Astrocyte (in vitro differentiated cells and primary cell): ENCODE results near the gene NPR1. TPM values are rescaled to one million over a fixed set of nuclear protein-coding genes. Genes with fewer than 3 reads are reported as not detected.

ENCODE experiments used
- DNase-seq: peaks from one replicate; pipeline ENCODE4 v3.0.0-alpha.2; 2010; ENCODE audit warnings: low read depth
- FAIRE-seq: peaks from 2 replicates; lab custom pipeline; 2011; peaks lifted over from hg19 to GRCh38; lab: Jason Lieb, UNC
- H2AFZ ChIP-seq: 2 replicates; pipeline ENCODE4 v1.6.0; 2012; ENCODE audit warnings: low read depth, low read length, inconsistent platforms
- H3K27ac ChIP-seq: 2 replicates; pipeline ENCODE4 v1.5.1; 2011; ENCODE audit warnings: low read depth, low read length, inconsistent platforms
- H3K27me3 ChIP-seq: 2 replicates; pipeline ENCODE4 v1.6.0; 2011; ENCODE audit warnings: low read length, inconsistent platforms; ENCODE audit not compliant: insufficient read depth
- H3K36me3 ChIP-seq: 2 replicates; pipeline ENCODE4 v1.5.1; 2011; ENCODE audit warnings: low read length, inconsistent platforms; ENCODE audit not compliant: insufficient read depth
- H3K4me1 ChIP-seq: 2 replicates; pipeline ENCODE4 v1.5.1; 2011; ENCODE audit warnings: low read length, inconsistent platforms; ENCODE audit not compliant: insufficient read depth
- H3K4me2 ChIP-seq: 2 replicates; pipeline ENCODE4 v1.6.0; 2012; ENCODE audit warnings: low read length, inconsistent platforms
- H3K4me3 ChIP-seq: 2 replicates; pipeline ENCODE4 v1.5.1; 2011; ENCODE audit warnings: low read depth, mild to moderate bottlenecking, low read length, inconsistent platforms; ENCODE audit not compliant: insufficient read depth
- H3K79me2 ChIP-seq: 2 replicates; pipeline ENCODE4 v1.6.0; 2012; ENCODE audit warnings: mild to moderate bottlenecking, low read length, inconsistent platforms; ENCODE audit not compliant: insufficient read depth
- H3K9ac ChIP-seq: 2 replicates; pipeline ENCODE4 v1.6.0; 2012; ENCODE audit warnings: mild to moderate bottlenecking, low read length, inconsistent platforms
- H3K9me3 ChIP-seq: 2 replicates; pipeline ENCODE4 v1.5.1; 2012; ENCODE audit warnings: low read depth, mild to moderate bottlenecking, low read length, inconsistent platforms; ENCODE audit not compliant: insufficient read depth
- H4K20me1 ChIP-seq: 2 replicates; pipeline ENCODE4 v1.6.0; 2012; ENCODE audit warnings: low read length, inconsistent platforms; ENCODE audit not compliant: insufficient read depth
- H3K27ac Mint-ChIP-seq: one replicate; pipeline ENCODE4 v1.8.0; 2021; ENCODE audit warnings: mild to moderate bottlenecking, mixed read lengths; ENCODE audit not compliant: unreplicated experiment
- H3K27me3 Mint-ChIP-seq: one replicate; pipeline ENCODE4 v1.8.0; 2021; ENCODE audit warnings: low read depth, mixed read lengths; ENCODE audit not compliant: unreplicated experiment
- H3K36me3 Mint-ChIP-seq: one replicate; pipeline ENCODE4 v1.8.0; 2021; ENCODE audit warnings: low read depth, mixed read lengths; ENCODE audit not compliant: unreplicated experiment
- H3K4me1 Mint-ChIP-seq: one replicate; pipeline ENCODE4 v1.8.0; 2021; ENCODE audit warnings: low read depth, mixed read lengths; ENCODE audit not compliant: unreplicated experiment
- H3K4me3 Mint-ChIP-seq: one replicate; pipeline ENCODE4 v1.8.0; 2021; ENCODE audit warnings: mild to moderate bottlenecking, moderate library complexity, mixed read lengths; ENCODE audit not compliant: unreplicated experiment
- H3K9me3 Mint-ChIP-seq: one replicate; pipeline ENCODE4 v1.8.0; 2021; ENCODE audit warnings: mild to moderate bottlenecking, mixed read lengths; ENCODE audit not compliant: unreplicated experiment
- EZH2 ChIP-seq: IDR thresholded peaks from 2 replicates; pipeline ENCODE4 v1.6.1; 2012; ENCODE audit warnings: mild to moderate bottlenecking, low read length, inconsistent platforms; ENCODE audit not compliant: insufficient read depth
- total RNA-seq: library from RNA; stranded (reverse); gene quantifications from 2 replicates; pipeline ENCODE4 v1.2.1, GENCODE V29; 2021
- TF ChIP-seq, protein P1 (sequence below): IDR thresholded peaks from 2 replicates; pipeline ENCODE4 v1.5.1; 2011; ENCODE audit warnings: low read depth, mild to moderate bottlenecking, inconsistent platforms, low read length, moderate library complexity; ENCODE audit not compliant: insufficient read depth

NPR1 gene
- total RNA-seq, 1 donor from 2014 or later: 0.11 TPM

DNA sequence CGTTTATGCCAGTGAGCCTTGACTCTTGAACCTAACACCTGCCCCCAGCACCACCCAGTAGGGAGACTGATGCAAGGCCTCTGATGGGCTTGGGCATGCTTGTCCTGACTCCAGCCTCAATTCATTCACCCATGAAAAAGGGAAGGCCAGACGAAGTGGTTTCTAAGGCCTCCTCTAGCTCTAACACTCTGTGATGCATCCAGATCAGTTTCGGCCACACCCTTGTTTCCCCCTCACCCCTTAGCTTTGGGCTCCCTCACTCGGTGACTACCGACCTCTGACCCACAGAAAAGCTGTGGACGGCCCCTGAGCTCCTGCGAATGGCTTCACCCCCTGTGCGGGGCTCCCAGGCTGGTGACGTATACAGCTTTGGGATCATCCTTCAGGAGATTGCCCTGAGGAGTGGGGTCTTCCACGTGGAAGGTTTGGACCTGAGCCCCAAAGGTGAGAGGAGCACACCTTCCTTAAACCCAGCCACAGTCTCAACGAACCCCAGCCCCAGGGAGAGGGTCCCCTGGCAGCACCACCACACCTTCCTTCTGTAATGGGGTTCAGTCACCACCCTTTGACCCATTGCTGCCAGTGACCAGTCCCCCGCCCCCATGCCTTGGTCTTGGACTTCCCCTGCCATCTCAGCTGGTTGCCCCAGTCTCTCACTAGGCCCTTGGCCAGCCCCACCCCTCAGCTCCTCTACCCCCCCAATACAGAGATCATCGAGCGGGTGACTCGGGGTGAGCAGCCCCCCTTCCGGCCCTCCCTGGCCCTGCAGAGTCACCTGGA lies 9.0 kb downstream of the NPR1 start:
- H3K36me3 ChIP-seq: no peaks in the 10 kb centered on the region
- Mint-ChIP-seq H3K4me3 (no peak overlapping the region), H3K27ac (no peak overlapping the region), H3K4me1 (peaks cover 11% of the 10 kb centered on the region), H3K9me3 (peaks cover 2% of the 10 kb centered on the region), H3K27me3 (peaks cover 28% of the 10 kb centered on the region), H3K36me3 (no peaks in the 10 kb centered on the region)
- FAIRE-seq: no peak
- no peak overlapping the region for H3K9ac ChIP-seq
- no peak overlapping the region for H3K4me3 ChIP-seq
- no peaks in the 10 kb centered on the region for H3K4me1 ChIP-seq
- H2AFZ ChIP-seq: no peak overlapping the region
- peaks cover 9% of the 10 kb centered on the region for H3K27me3 ChIP-seq
- H3K4me2 ChIP-seq: no peak overlapping the region
- no peaks in the 10 kb centered on the region for H3K79me2 ChIP-seq
- no peak overlapping the region for H3K27ac ChIP-seq
- TF ChIP-seq, protein P1, sequence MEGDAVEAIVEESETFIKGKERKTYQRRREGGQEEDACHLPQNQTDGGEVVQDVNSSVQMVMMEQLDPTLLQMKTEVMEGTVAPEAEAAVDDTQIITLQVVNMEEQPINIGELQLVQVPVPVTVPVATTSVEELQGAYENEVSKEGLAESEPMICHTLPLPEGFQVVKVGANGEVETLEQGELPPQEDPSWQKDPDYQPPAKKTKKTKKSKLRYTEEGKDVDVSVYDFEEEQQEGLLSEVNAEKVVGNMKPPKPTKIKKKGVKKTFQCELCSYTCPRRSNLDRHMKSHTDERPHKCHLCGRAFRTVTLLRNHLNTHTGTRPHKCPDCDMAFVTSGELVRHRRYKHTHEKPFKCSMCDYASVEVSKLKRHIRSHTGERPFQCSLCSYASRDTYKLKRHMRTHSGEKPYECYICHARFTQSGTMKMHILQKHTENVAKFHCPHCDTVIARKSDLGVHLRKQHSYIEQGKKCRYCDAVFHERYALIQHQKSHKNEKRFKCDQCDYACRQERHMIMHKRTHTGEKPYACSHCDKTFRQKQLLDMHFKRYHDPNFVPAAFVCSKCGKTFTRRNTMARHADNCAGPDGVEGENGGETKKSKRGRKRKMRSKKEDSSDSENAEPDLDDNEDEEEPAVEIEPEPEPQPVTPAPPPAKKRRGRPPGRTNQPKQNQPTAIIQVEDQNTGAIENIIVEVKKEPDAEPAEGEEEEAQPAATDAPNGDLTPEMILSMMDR: no peak
- no peak for TF ChIP-seq EZH2
- DNase-seq: no peak
- no peaks in the 10 kb centered on the region for H4K20me1 ChIP-seq
- no peaks in the 10 kb centered on the region for H3K9me3 ChIP-seq

DNA sequence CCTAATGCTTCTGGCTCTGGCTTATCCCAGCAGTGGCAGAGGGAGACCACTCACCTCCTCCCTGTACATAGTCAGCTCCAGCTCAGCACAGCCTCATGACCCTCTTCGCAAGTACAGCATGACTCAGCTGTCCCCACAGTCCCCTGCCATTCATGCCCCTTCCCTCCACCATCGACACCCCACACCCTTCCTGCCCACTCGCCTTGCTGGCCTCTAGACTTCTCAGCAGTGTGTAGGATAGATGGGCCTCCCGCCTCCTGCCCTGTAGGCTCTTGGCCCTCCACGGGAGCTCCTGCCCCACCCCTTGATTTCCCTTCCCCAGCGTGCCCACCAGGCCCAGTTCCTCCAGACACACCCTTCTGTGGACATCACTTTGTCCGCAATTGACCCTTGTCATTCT lies 9.8 kb downstream of the NPR1 start:
- H3K79me2 ChIP-seq: no peaks in the 10 kb centered on the region
- H3K4me2 ChIP-seq: no peak overlapping the region
- DNase-seq (no peak), FAIRE-seq (no peak)
- H3K4me1 Mint-ChIP-seq: peaks cover 11% of the 10 kb centered on the region
- peaks cover 2% of the 10 kb centered on the region for H3K9me3 Mint-ChIP-seq
- H3K4me3 ChIP-seq: no peak overlapping the region
- H3K27me3 Mint-ChIP-seq: peaks cover 26% of the 10 kb centered on the region
- TF ChIP-seq EZH2: no peak
- TF ChIP-seq, protein P1: no peak
- H3K4me3 Mint-ChIP-seq: peak overlapping the region; percentile 11
- H3K27me3 ChIP-seq: peaks cover 6% of the 10 kb centered on the region
- no peaks in the 10 kb centered on the region for H3K36me3 ChIP-seq
- H4K20me1 ChIP-seq: no peaks in the 10 kb centered on the region
- H3K27ac Mint-ChIP-seq: no peak overlapping the region
- no peaks in the 10 kb centered on the region for H3K36me3 Mint-ChIP-seq
- H3K27ac ChIP-seq: no peak overlapping the region
- no peak overlapping the region for H3K9ac ChIP-seq
- H2AFZ ChIP-seq: no peak overlapping the region
- H3K4me1 ChIP-seq: no peaks in the 10 kb centered on the region
- H3K9me3 ChIP-seq: no peaks in the 10 kb centered on the region

DNA sequence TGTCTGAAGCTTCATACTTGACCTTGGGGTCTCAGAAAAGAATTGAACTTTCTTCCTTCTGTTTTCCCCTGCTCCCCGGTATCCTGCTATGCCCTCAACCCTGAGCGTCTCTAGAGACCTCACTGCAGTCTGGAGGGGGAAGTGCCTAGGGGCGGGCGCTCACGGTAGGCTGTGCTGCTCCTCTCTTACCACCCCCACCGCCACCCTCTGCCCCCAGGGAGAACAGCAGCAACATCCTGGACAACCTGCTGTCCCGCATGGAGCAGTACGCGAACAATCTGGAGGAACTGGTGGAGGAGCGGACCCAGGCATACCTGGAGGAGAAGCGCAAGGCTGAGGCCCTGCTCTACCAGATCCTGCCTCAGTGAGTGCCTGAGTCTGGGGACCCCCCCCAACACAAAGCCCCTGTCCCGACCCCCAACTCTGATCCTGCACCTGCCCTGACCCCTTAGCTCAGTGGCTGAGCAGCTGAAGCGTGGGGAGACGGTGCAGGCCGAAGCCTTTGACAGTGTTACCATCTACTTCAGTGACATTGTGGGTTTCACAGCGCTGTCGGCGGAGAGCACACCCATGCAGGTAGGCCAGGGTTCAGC lies 10.3 kb downstream of the NPR1 start:
- Mint-ChIP-seq H3K9me3 (peaks cover 2% of the 10 kb centered on the region), H3K4me3 (no peak overlapping the region), H3K27ac (no peak overlapping the region), H3K36me3 (no peaks in the 10 kb centered on the region), H3K4me1 (peaks cover 10% of the 10 kb centered on the region), H3K27me3 (peaks cover 26% of the 10 kb centered on the region)
- FAIRE-seq (no peak), DNase-seq (no peak)
- Histone ChIP-seq H3K9me3 (no peaks in the 10 kb centered on the region), H2AFZ (no peak overlapping the region), H3K4me2 (no peak overlapping the region), H3K4me3 (no peak overlapping the region), H4K20me1 (no peaks in the 10 kb centered on the region), H3K9ac (no peak overlapping the region), H3K27me3 (peaks cover 6% of the 10 kb centered on the region), H3K36me3 (no peaks in the 10 kb centered on the region), H3K79me2 (no peaks in the 10 kb centered on the region), H3K4me1 (no peaks in the 10 kb centered on the region), H3K27ac (no peak overlapping the region)
- TF ChIP-seq, protein P1: no peak
- TF ChIP-seq EZH2: no peak
